BJ (cell line): ENCODE measurements around the gene COA1. TPM values are rescaled to one million over a fixed set of nuclear protein-coding genes. Genes with fewer than 3 reads are reported as not detected.

Source experiments
- CTCF ChIA-PET: fragments of 350-600 bp; formaldehyde crosslinking; extraction: SDS; loops from one replicate; lab custom pipeline; 2021; ENCODE audit warnings: antibody characterized with exemption, inconsistent platforms; lab: Yijun Ruan, JAX
- POLR2A ChIA-PET: fragments of 300-600 bp; sonication (Branson Sonifier 250); formaldehyde crosslinking; extraction: SDS; loops from one replicate; lab custom pipeline; 2021; ENCODE audit warnings: antibody characterized with exemption; lab: Charles Lee
- DNase-seq: peaks from one replicate; pipeline ENCODE4 v3.0.0-alpha.2; 2011; ENCODE audit warnings: low read depth
- H3K27me3 ChIP-seq: 2 replicates; pipeline ENCODE4 v1.6.0; 2011; ENCODE audit warnings: low read length; ENCODE audit not compliant: control insufficient read depth, insufficient read depth
- H3K36me3 ChIP-seq: 2 replicates; pipeline ENCODE4 v1.5.1; 2011; ENCODE audit warnings: low read length; ENCODE audit not compliant: control insufficient read depth, insufficient read depth
- H3K4me3 ChIP-seq: 2 replicates; pipeline ENCODE4 v1.5.1; 2011; ENCODE audit warnings: low read depth, mild to moderate bottlenecking, control low read depth, low read length
- polyA plus RNA-seq: library from polyadenylated mRNA; depleted of rRNA; stranded (reverse); fragments of >200 nt; gene quantifications from 2 replicates; pipeline ENCODE4 v1.2.3, GENCODE V29; 2011
- TF ChIP-seq, protein P1 (sequence below): IDR thresholded peaks from 2 replicates; pipeline ENCODE4 v1.5.1; 2011; ENCODE audit warnings: low read depth, mild to moderate bottlenecking, control low read depth, inconsistent platforms, low read length, moderate library complexity; ENCODE audit not compliant: insufficient read depth

The COA1 gene
- polyA plus RNA-seq, 1 experiment = 20.2 TPM

DNA sequence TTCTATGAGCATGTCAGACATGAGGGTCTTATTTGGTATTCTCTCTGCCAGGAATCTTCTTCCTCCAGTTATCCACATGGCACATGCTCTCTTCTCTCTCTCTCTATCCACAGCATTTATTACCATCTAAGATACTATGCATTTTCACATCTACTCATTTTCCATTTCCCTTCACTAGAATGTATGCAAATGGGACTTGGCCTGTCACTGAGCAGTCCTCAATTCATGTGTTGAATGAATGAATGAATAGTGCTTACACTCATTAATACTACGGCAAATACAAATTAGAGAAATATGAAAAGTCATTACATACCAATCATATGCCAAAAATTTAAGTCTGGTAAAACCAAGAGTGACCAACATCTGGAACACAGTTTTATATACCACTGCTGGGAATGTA, 34.0 kb downstream of the COA1 start:
- CTCF ChIA-PET = interaction anchor here (5.4 kb wide), 1 partner anchor 114 kb away, joined by 45 read pairs; the partner anchor contains the start of gene STK17A

DNA sequence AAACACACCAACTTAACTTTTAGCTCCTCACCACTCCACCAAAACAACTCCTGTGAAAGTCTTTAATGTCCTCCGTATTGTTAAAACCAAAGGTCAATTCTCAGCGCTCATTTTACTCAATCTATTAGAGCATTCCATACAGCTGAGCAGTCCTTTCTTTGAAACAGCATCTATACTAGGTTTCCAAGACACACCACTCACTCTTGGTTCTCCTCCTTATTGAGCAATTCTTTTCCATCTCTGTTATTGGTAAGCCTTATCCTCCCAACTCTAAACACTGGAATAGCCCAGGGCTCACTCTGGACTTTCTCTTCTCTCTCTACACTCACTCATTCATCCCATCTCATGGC, 34.9 kb downstream of the COA1 start:
- H3K36me3 ChIP-seq = no peaks in the 10 kb centered on the region
- CTCF ChIA-PET = interaction anchor here (0.5 to 5.4 kb wide), 5 partner anchors 15 to 144 kb away, joined by 3 to 45 read pairs (median 3); partner anchors contain the start of gene STK17A
- POLR2A ChIA-PET = interaction anchor here (0.7 kb wide), 1 partner anchor 181 kb away, joined by 3 read pairs; no protein-coding TSS in a partner anchor
- H3K4me3 ChIP-seq = no peak overlapping the region
- TF ChIP-seq, protein P1, sequence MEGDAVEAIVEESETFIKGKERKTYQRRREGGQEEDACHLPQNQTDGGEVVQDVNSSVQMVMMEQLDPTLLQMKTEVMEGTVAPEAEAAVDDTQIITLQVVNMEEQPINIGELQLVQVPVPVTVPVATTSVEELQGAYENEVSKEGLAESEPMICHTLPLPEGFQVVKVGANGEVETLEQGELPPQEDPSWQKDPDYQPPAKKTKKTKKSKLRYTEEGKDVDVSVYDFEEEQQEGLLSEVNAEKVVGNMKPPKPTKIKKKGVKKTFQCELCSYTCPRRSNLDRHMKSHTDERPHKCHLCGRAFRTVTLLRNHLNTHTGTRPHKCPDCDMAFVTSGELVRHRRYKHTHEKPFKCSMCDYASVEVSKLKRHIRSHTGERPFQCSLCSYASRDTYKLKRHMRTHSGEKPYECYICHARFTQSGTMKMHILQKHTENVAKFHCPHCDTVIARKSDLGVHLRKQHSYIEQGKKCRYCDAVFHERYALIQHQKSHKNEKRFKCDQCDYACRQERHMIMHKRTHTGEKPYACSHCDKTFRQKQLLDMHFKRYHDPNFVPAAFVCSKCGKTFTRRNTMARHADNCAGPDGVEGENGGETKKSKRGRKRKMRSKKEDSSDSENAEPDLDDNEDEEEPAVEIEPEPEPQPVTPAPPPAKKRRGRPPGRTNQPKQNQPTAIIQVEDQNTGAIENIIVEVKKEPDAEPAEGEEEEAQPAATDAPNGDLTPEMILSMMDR = no peak
- peak; percentile 62 for DNase-seq
- no peaks in the 10 kb centered on the region for H3K27me3 ChIP-seq

More for the DNA sequence above, 34.0 kb downstream of the COA1 start:
- DNase-seq = no peak
- TF ChIP-seq, protein P1 = no peak
- Histone ChIP-seq H3K36me3 (no peaks in the 10 kb centered on the region), H3K4me3 (no peak overlapping the region), H3K27me3 (no peaks in the 10 kb centered on the region)
- POLR2A ChIA-PET = no interaction called here

GRCh38 chr7:43693687-43694398, 35.5 kb downstream of the COA1 start:
- TF ChIP-seq, protein P1 = no peak
- Histone ChIP-seq H3K27me3 (no peaks in the 10 kb centered on the region), H3K4me3 (no peak overlapping the region), H3K36me3 (no peaks in the 10 kb centered on the region)
- POLR2A ChIA-PET = interaction anchor here (0.7 to 1.1 kb wide), 2 partner anchors 111 to 181 kb away, joined by 3 to 5 read pairs; partner anchors contain the start of gene STK17A
- no peak for DNase-seq
- CTCF ChIA-PET = interaction anchor here (0.5 to 5.4 kb wide), 5 partner anchors 15 to 145 kb away, joined by 3 to 45 read pairs (median 3); partner anchors contain the start of gene STK17A

GRCh38 chr7:43692582-43693373, 36.5 kb downstream of the COA1 start:
- DNase-seq = no peak
- TF ChIP-seq, protein P1 = no peak
- Histone ChIP-seq H3K4me3 (no peak overlapping the region), H3K27me3 (no peaks in the 10 kb centered on the region), H3K36me3 (no peaks in the 10 kb centered on the region)
- CTCF ChIA-PET = interaction anchor here (0.9 to 5.4 kb wide), 4 partner anchors 20 to 146 kb away, joined by 3 to 45 read pairs (median 4); partner anchors contain the start of gene STK17A
- POLR2A ChIA-PET = interaction anchor here (0.5 to 1.1 kb wide), 2 partner anchors 110 kb away, joined by 4 to 5 read pairs; partner anchors contain the start of gene STK17A

DNA sequence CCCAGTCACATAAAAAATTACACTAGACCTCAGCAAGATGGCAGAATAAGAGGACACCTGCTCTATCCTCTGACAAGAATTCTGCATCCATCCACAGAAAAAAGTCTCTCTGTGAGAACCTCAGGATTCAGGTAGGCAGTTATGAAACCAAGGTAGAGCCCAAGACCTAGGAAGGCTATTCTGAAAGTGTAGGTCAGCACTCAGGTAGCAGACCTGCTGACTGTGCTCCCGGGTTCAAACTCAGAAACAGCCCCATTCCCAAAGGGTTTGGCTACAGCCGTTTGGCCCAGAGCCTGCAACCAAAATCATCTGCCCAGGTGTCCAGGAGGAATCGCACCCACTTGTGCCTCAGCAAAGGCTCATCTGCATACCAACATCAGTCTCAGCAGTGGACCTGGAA, 37.7 kb downstream of the COA1 start:
- no peak overlapping the region for H3K4me3 ChIP-seq
- no peaks in the 10 kb centered on the region for H3K36me3 ChIP-seq
- no peaks in the 10 kb centered on the region for H3K27me3 ChIP-seq
- TF ChIP-seq, protein P1 = no peak
- ChIA-PET CTCF (interaction anchor here (5.4 kb wide), 1 partner anchor 110 kb away, joined by 45 read pairs; the partner anchor contains the start of gene STK17A), POLR2A (no interaction called here)
- DNase-seq = no peak
